IMR-90 (cell line): Measurements from ENCODE around the gene USP31. TPM values are rescaled to one million over a fixed set of nuclear protein-coding genes. Genes with fewer than 3 reads are reported as not detected.

Experiments used
- ATAC-seq: fragments of 200-7000 bp; cut with Tn5 transposase; 2 replicates; pipeline ENCODE4 v1.9.1; 2020; ENCODE audit warnings: low read depth, mild to moderate bottlenecking, moderate library complexity
- BruUV-seq: library from RNA; stranded (reverse); fragments of 400-500 nt; replicated peaks from 2 replicates; lab custom pipeline; 2021; lab: Mats Ljungman, UMichigan
- CTCF ChIA-PET: fragments of 300-600 bp; formaldehyde crosslinking; extraction: SDS; loops from one replicate; lab custom pipeline; 2021; ENCODE audit warnings: antibody characterized with exemption; lab: Yijun Ruan, JAX
- POLR2A ChIA-PET: fragments of 300-600 bp; sonication (Branson Sonifier 250); formaldehyde crosslinking; loops from one replicate; lab custom pipeline; 2022; ENCODE audit warnings: antibody characterized with exemption; ENCODE audit not compliant: unreplicated experiment; lab: Charles Lee
- DNase-seq: peaks from one replicate; pipeline ENCODE4 v3.0.0; 2013
- H2AFZ ChIP-seq: replicated peaks from 2 replicates; pipeline ENCODE3; 2013; ENCODE audit warnings: low read length, mild to moderate bottlenecking; ENCODE audit not compliant: poor library complexity
- H2AK5ac ChIP-seq: 2 replicates; pipeline ENCODE4 v1.6.1; 2013; ENCODE audit warnings: low read depth, low read length, inconsistent platforms
- H2AK9ac ChIP-seq: replicated peaks from 2 replicates; pipeline ENCODE3; 2013; ENCODE audit warnings: mild to moderate bottlenecking, low read depth, low read length, moderate library complexity; ENCODE audit not compliant: poor library complexity
- H2BK120ac ChIP-seq: 2 replicates; pipeline ENCODE4 v1.6.1; 2013; ENCODE audit warnings: low read depth, low read length, inconsistent platforms
- H2BK15ac ChIP-seq: 3 replicates; pipeline ENCODE4 v1.6.1; 2013; ENCODE audit warnings: low read depth, low read length, inconsistent platforms
- H2BK20ac ChIP-seq: 2 replicates; pipeline ENCODE4 v1.6.1; 2013; ENCODE audit warnings: low read depth, mild to moderate bottlenecking, inconsistent platforms, low read length, moderate library complexity
- H2BK5ac ChIP-seq: 2 replicates; pipeline ENCODE4 v1.6.1; 2013; ENCODE audit warnings: mild to moderate bottlenecking, low read depth, low read length, inconsistent platforms; ENCODE audit not compliant: poor library complexity, severe bottlenecking
- H3K14ac ChIP-seq: replicated peaks from 2 replicates; pipeline ENCODE4 v1.6.1; 2013; ENCODE audit warnings: low read depth, low read length, inconsistent platforms
- H3K18ac ChIP-seq: 2 replicates; pipeline ENCODE4 v1.6.1; 2013; ENCODE audit warnings: low read depth, low read length, control low read depth
- H3K23ac ChIP-seq: 2 replicates; pipeline ENCODE4 v1.6.1; 2013; ENCODE audit warnings: low read depth, low read length, inconsistent platforms
- H3K27ac ChIP-seq: 2 replicates; pipeline ENCODE4 v1.5.1; 2013; ENCODE audit warnings: mild to moderate bottlenecking, control low read depth, low read length; ENCODE audit not compliant: insufficient read depth
- H3K27me3 ChIP-seq: 2 replicates; pipeline ENCODE4 v1.6.1; 2013; ENCODE audit warnings: low read length; ENCODE audit not compliant: control insufficient read depth, insufficient read depth
- H3K36me3 ChIP-seq: 2 replicates; pipeline ENCODE4 v1.6.1; 2013; ENCODE audit warnings: low read length, mixed read lengths; ENCODE audit not compliant: control insufficient read depth, insufficient read depth
- H3K4ac ChIP-seq: 2 replicates; pipeline ENCODE4 v1.6.1; 2013; ENCODE audit warnings: low read depth, low read length, inconsistent platforms
- H3K4me1 ChIP-seq: 2 replicates; pipeline ENCODE4 v1.6.1; 2013; ENCODE audit warnings: low read length, mixed read lengths; ENCODE audit not compliant: control insufficient read depth, insufficient read depth
- H3K4me2 ChIP-seq: 2 replicates; pipeline ENCODE4 v1.6.1; 2013; ENCODE audit warnings: low read depth, mild to moderate bottlenecking, control low read depth, low read length, moderate library complexity
- H3K4me3 ChIP-seq: 2 replicates; pipeline ENCODE4 v1.5.1; 2013; ENCODE audit warnings: low read depth, mild to moderate bottlenecking, control low read depth, low read length, moderate library complexity; ENCODE audit not compliant: insufficient read depth
- H3K56ac ChIP-seq: 2 replicates; pipeline ENCODE4 v1.6.1; 2013; ENCODE audit warnings: low read length, inconsistent platforms; ENCODE audit not compliant: insufficient read depth; ENCODE audit errors: extremely low read depth
- H3K79me1 ChIP-seq, 2 experiments: 2 replicates each; pipeline ENCODE4 v1.6.1; 2013; ENCODE audit warnings: low read length in 2 of 2, inconsistent platforms in 1 of 2, low read depth in 1 of 2
- H3K9ac ChIP-seq: 2 replicates; pipeline ENCODE4 v1.6.1; 2013; ENCODE audit warnings: low read depth, low read length, control low read depth
- H3K9me1 ChIP-seq: 2 replicates; pipeline ENCODE4 v1.6.1; 2013; ENCODE audit warnings: low read length, inconsistent platforms; ENCODE audit not compliant: insufficient read depth
- H3K9me3 ChIP-seq: 2 replicates; pipeline ENCODE4 v1.6.1; 2013; ENCODE audit warnings: low read length; ENCODE audit not compliant: control insufficient read depth, insufficient read depth
- H4K20me1 ChIP-seq: 2 replicates; pipeline ENCODE4 v1.6.1; 2013; ENCODE audit warnings: low read length, inconsistent platforms; ENCODE audit not compliant: insufficient read depth
- H4K5ac ChIP-seq: 2 replicates; pipeline ENCODE4 v1.6.1; 2013; ENCODE audit warnings: mild to moderate bottlenecking, low read depth, low read length, control low read depth
- H4K8ac ChIP-seq, 2 experiments: 2 replicates each; pipeline ENCODE4 v1.6.1; 2013; ENCODE audit warnings: low read depth in 2 of 2, low read length in 2 of 2, control low read depth in 1 of 2, inconsistent platforms in 1 of 2
- H4K91ac ChIP-seq: 2 replicates; pipeline ENCODE4 v1.6.1; 2013; ENCODE audit warnings: low read depth, low read length, inconsistent platforms; ENCODE audit not compliant: insufficient read depth
- BHLHE40 ChIP-seq: fragments of 150-350 bp; IDR thresholded peaks from 2 replicates; pipeline ENCODE4 v1.6.1; 2016; ENCODE audit warnings: mild to moderate bottlenecking, low read depth, low read length
- CEBPB ChIP-seq: IDR thresholded peaks from 2 replicates; pipeline ENCODE4 v1.6.1; 2012; ENCODE audit warnings: low read depth, low read length, improper control_type of control experiment
- CHD1 ChIP-seq: IDR thresholded peaks from 2 replicates; pipeline ENCODE4 v1.6.1; 2012; ENCODE audit warnings: low read depth, low read length, improper control_type of control experiment
- CTCF ChIP-seq: conservative IDR thresholded peaks from 2 replicates; pipeline ENCODE4 v1.5.1; 2012; ENCODE audit warnings: mild to moderate bottlenecking, low read depth, low read length, improper control_type of control experiment
- FOS ChIP-seq: fragments of 150-350 bp; IDR thresholded peaks from 2 replicates; pipeline ENCODE4 v1.6.1; 2016; ENCODE audit warnings: low read depth, low read length
- MAFK ChIP-seq: IDR thresholded peaks from 2 replicates; pipeline ENCODE4 v1.6.1; 2012; ENCODE audit warnings: low read depth, low read length, improper control_type of control experiment
- MAZ ChIP-seq: IDR thresholded peaks from 2 replicates; pipeline ENCODE4 v1.6.1; 2012; ENCODE audit warnings: low read depth, mild to moderate bottlenecking, low read length, improper control_type of control experiment, moderate library complexity, borderline replicate concordance
- MXI1 ChIP-seq: IDR thresholded peaks from 2 replicates; pipeline ENCODE4 v1.6.1; 2012; ENCODE audit warnings: low read depth, mild to moderate bottlenecking, low read length, moderate library complexity, borderline replicate concordance
- NFE2L2 ChIP-seq: fragments of 150-350 bp; IDR thresholded peaks from 2 replicates; pipeline ENCODE4 v1.6.1; 2016; ENCODE audit warnings: low read depth, mild to moderate bottlenecking, low read length
- POLR2A ChIP-seq: IDR thresholded peaks from 2 replicates; pipeline ENCODE4 v1.6.1; 2012; ENCODE audit warnings: mild to moderate bottlenecking, low read depth, low read length
- RAD21 ChIP-seq: IDR thresholded peaks from 2 replicates; pipeline ENCODE4 v1.6.1; 2012; ENCODE audit warnings: low read length, improper control_type of control experiment
- RCOR1 ChIP-seq: IDR thresholded peaks from 2 replicates; pipeline ENCODE4 v1.6.1; 2012; ENCODE audit warnings: mild to moderate bottlenecking, low read length, improper control_type of control experiment; ENCODE audit not compliant: insufficient replicate concordance
- RFX5 ChIP-seq: IDR thresholded peaks from 2 replicates; pipeline ENCODE4 v1.8.0; 2012; ENCODE audit warnings: low read depth, mild to moderate bottlenecking, low read length, moderate library complexity
- SMC3 ChIP-seq: fragments of 150-350 bp; IDR thresholded peaks from 2 replicates; pipeline ENCODE4 v1.6.1; 2016; ENCODE audit warnings: low read depth, mild to moderate bottlenecking, antibody characterized with exemption, low read length, moderate library complexity
- USF2 ChIP-seq: fragments of 150-350 bp; IDR thresholded peaks from 2 replicates; pipeline ENCODE4 v1.6.1; 2017; ENCODE audit warnings: mild to moderate bottlenecking, antibody characterized with exemption, low read length, low read depth
- WGBS, 2 experiments: methylation state at CpG; one replicate each; pipeline versions ENCODE4 v1.1.5 to v1.1.7; 2013; ENCODE audit warnings: missing lambda C conversion rate in 2 of 2; ENCODE audit not compliant: insufficient read length in 1 of 2; ENCODE audit errors: extremely low coverage in 2 of 2; 5-methylcytosine and 5-hydroxymethylcytosine counted together
- dilution Hi-C: fragments of 300-500 bp; cut with HindIII; formaldehyde crosslinking; loops from one replicate; pipeline ENCODE4 v1.14.3; 2018; ENCODE audit warnings: low sequenced_read_pairs; ENCODE audit not compliant: unreplicated experiment
- in situ Hi-C: fragments of 300-500 bp; cut with MboI; formaldehyde crosslinking; loops from 3 replicates; pipeline ENCODE4 v1.14.3; 2019; ENCODE audit warnings: low sequenced_read_pairs, inconsistent platforms, mixed read lengths
- intact Hi-C: fragments of 100-400 bp; cut with micrococcal nuclease; formaldehyde crosslinking; loops from 2 replicates; pipeline ENCODE4 v1.10.0; 2022
- polyA plus RNA-seq, 3 experiments: library from polyadenylated mRNA; depleted of rRNA; stranded (reverse); fragments of >200 nt; gene quantifications; 2 replicates each; pipeline ENCODE4 v1.2.3, GENCODE V29; 2012; ENCODE audit warnings: low replicate concordance in 1 of 3
- total RNA-seq: library from RNA; depleted of rRNA; stranded (reverse); fragments of >200 nt; gene quantifications from 2 replicates; pipeline ENCODE4 v1.2.3, GENCODE V29; 2012
- TF ChIP-seq, protein P1 (sequence below): fragments of 150-350 bp; IDR thresholded peaks from 2 replicates; pipeline ENCODE4 v1.6.1; 2016; ENCODE audit warnings: low read depth, mild to moderate bottlenecking, low read length, moderate library complexity, borderline replicate concordance

Gene USP31
- total and polyA plus RNA-seq, 2 of the 4 experiments (the other 2 are of a cell fraction), result 2.9 to 3.4 TPM

DNA sequence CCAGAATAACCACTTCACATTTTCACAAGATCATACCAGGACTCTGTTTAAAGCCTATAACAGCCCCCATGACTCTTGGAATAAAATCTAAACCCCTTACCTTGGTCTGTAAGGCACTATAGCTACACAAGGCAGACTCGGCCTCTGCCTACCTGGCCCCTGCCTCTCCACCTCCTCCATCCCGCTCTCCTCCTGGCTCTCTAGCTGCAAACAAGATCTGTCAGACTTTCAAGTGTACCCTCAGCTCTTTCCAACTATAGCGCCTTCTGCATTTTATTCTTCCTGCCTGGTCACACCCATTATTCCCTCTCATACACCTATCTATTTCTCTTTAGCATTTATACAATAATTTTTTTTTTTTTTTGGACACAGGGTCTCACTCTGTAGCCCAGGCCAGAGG is 8.2 kb downstream of the USP31 start:
- Histone ChIP-seq H3K18ac (no peak overlapping the region), H2AK5ac (no peak overlapping the region), H3K27me3 (no peaks in the 10 kb centered on the region), H3K9me3 (peaks cover 4% of the 10 kb centered on the region; the same call in 1 of the 2 replicates), H3K9ac (no peak overlapping the region), H2BK120ac (no peak overlapping the region), H2BK5ac (no peak overlapping the region), H3K4me1 (peaks cover 5% of the 10 kb centered on the region; the same call in 1 of the 2 replicates), H4K8ac (no peak overlapping the region), H2AK9ac (no peak overlapping the region), H2BK20ac (no peak overlapping the region), H3K4me2 (no peak overlapping the region), H3K79me1 (peaks cover 38 to 56% of the 10 kb centered on the region in 2 experiments), H2AFZ (no peak overlapping the region), H2BK15ac (no peak overlapping the region), H3K4ac (no peak overlapping the region), H4K5ac (no peak overlapping the region), H4K20me1 (peaks cover 32% of the 10 kb centered on the region), H3K14ac (no peak overlapping the region), H4K91ac (no peak overlapping the region), H3K36me3 (no peaks in the 10 kb centered on the region), H3K23ac (no peak overlapping the region), H3K27ac (no peak overlapping the region), H3K56ac (no peak overlapping the region), H3K9me1 (peaks cover 7% of the 10 kb centered on the region), H3K4me3 (no peak overlapping the region)
- BruUV-seq, result no TSS peak
- POLR2A ChIA-PET, result no interaction called here
- intact Hi-C loops (no loop called here), dilution Hi-C loops (no loop called here), in situ Hi-C loops (no loop called here)
- ATAC-seq (no peak), DNase-seq (no peak)
- whole genome bisulfite sequencing, 2 experiments, result 100% methylated on average over 3 of the region's 3 CpGs; no CpG with 5 or more reads in 1 of the 2 experiments
- TF ChIP-seq MXI1 (no peak), CHD1 (no peak), CEBPB (no peak), MAZ (no peak), RFX5 (no peak), POLR2A (no peak), RCOR1 (no peak), CTCF (no peak), BHLHE40 (no peak), SMC3 (no peak), RAD21 (no peak), NFE2L2 (no peak), MAFK (no peak), USF2 (no peak), FOS (no peak)
- TF ChIP-seq, protein P1, sequence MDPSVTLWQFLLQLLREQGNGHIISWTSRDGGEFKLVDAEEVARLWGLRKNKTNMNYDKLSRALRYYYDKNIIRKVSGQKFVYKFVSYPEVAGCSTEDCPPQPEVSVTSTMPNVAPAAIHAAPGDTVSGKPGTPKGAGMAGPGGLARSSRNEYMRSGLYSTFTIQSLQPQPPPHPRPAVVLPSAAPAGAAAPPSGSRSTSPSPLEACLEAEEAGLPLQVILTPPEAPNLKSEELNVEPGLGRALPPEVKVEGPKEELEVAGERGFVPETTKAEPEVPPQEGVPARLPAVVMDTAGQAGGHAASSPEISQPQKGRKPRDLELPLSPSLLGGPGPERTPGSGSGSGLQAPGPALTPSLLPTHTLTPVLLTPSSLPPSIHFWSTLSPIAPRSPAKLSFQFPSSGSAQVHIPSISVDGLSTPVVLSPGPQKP, result no peak
- CTCF ChIA-PET, result no interaction called here
